ENCODE results near the gene GPR33.
"Not testable (repeated sequence)": the region's sequence is repeated elsewhere in the genome, so short reads cannot be mapped to it uniquely, and the experiment has no call there.

The GPR33 gene

GRCh38 chr14:31487886-31488285 is at the start of gene GPR33:
GPR33 (minus strand) TSS chr14:31488039; CDS start chr14:31483965, 4,074 bp downstream.
- DNase-seq, result no peak

GRCh38 chr14:31536201-31536960 is 48.5 kb upstream of the GPR33 start:
- DNase-seq, result no peak

GRCh38 chr14:31530136-31530535 is 42.3 kb upstream of the GPR33 start:
- DNase-seq, result no peak

- DNase-seq, result no peak
These were observed 41.2 kb upstream of the GPR33 start for GRCh38 chr14:31529053-31529452.

GRCh38 chr14:31527546-31527945 is 39.7 kb upstream of the GPR33 start:
- no peak for DNase-seq

- no peak for DNase-seq
These were observed 39.2 kb upstream of the GPR33 start for GRCh38 chr14:31527087-31527486.

GRCh38 chr14:31510855-31511254 is 23.0 kb upstream of the GPR33 start:
- DNase-seq, result no peak

- DNase-seq, result no peak
These were observed 22.4 kb upstream of the GPR33 start for GRCh38 chr14:31510222-31510621.

GRCh38 chr14:31508135-31508534 is 20.3 kb upstream of the GPR33 start:
- no peak for DNase-seq

- DNase-seq, result no peak
These were observed 17.6 kb upstream of the GPR33 start for GRCh38 chr14:31505411-31505810.

- no peak for DNase-seq
These were observed 14.0 kb upstream of the GPR33 start for GRCh38 chr14:31501870-31502269.

- no peak for DNase-seq
These were observed 5.1 kb upstream of the GPR33 start for GRCh38 chr14:31492759-31493498.

GRCh38 chr14:31489691-31490090 is 1.9 kb upstream of the GPR33 start:
- DNase-seq, result no peak

- DNase-seq, result no peak
These were observed 1.1 kb downstream of the GPR33 start for GRCh38 chr14:31486764-31487163.

- no peak for DNase-seq
These were observed 3.1 kb downstream of the GPR33 start for GRCh38 chr14:31484754-31485153.

GRCh38 chr14:31480156-31480555 is 7.7 kb downstream of the GPR33 start:
- DNase-seq, result no peak

GRCh38 chr14:31479027-31479426 is 8.8 kb downstream of the GPR33 start:
- DNase-seq, result no peak

GRCh38 chr14:31477248-31477647 is 10.6 kb downstream of the GPR33 start:
- DNase-seq, result no peak

GRCh38 chr14:31476131-31476866 is 11.5 kb downstream of the GPR33 start:
- no peak for DNase-seq

GRCh38 chr14:31466554-31466953 is 21.3 kb downstream of the GPR33 start:
- no peak for DNase-seq

- DNase-seq, result no peak
These were observed 22.7 kb downstream of the GPR33 start for GRCh38 chr14:31465111-31465510.

GRCh38 chr14:31462450-31462849 is 25.4 kb downstream of the GPR33 start:
- not testable (repeated sequence) for DNase-seq

- DNase-seq, result no peak
These were observed 26.3 kb downstream of the GPR33 start for GRCh38 chr14:31461545-31461944.
